Skin of body (tissue), 2 donors: ENCODE results near the gene FBXW5. TPM values are rescaled to one million over a fixed set of nuclear protein-coding genes. Genes with fewer than 3 reads are reported as not detected.

ENCODE experiments used
- DNase-seq: peaks from one replicate; lab custom pipeline; 2025; lab: John Stamatoyannopoulos, UW
- total RNA-seq: library from RNA; depleted of rRNA; stranded (reverse); fragments of >200 nt; gene quantifications from one replicate; pipeline ENCODE4 v1.2.3, GENCODE V29; 2014

FBXW5 gene
- total RNA-seq, 1 donor from 2014 or later: 38.8 TPM

GRCh38 chr9:136910901-136911245, 33.7 kb downstream of the FBXW5 start:
- no peak for DNase-seq

- DNase-seq: no peak
Measured at GRCh38 chr9:136910197-136910900, 34.2 kb downstream of the FBXW5 start.

GRCh38 chr9:136907011-136907914, 37.3 kb downstream of the FBXW5 start:
- no peak for DNase-seq

- DNase-seq: no peak
Measured at GRCh38 chr9:136906266-136906665, 38.3 kb downstream of the FBXW5 start.

GRCh38 chr9:136903041-136903554, 41.4 kb downstream of the FBXW5 start:
- DNase-seq: no peak

- no peak for DNase-seq
Measured at GRCh38 chr9:136902259-136902821, 42.2 kb downstream of the FBXW5 start.

- DNase-seq: no peak
Measured at GRCh38 chr9:136901516-136902258, 42.9 kb downstream of the FBXW5 start.

GRCh38 chr9:136900988-136901515, 43.5 kb downstream of the FBXW5 start:
- DNase-seq: no peak

GRCh38 chr9:136900556-136900955, 44.0 kb downstream of the FBXW5 start:
- no peak for DNase-seq

GRCh38 chr9:136899196-136899595, 45.3 kb downstream of the FBXW5 start:
- DNase-seq: no peak

- no peak for DNase-seq
Measured at GRCh38 chr9:136898483-136899100, 45.9 kb downstream of the FBXW5 start.

GRCh38 chr9:136896027-136896426, 48.5 kb downstream of the FBXW5 start:
- DNase-seq: no peak

GRCh38 chr9:136890661-136891060, 53.9 kb downstream of the FBXW5 start:
- DNase-seq: no peak

Other genes starting within 250 kb of the FBXW5 start
- gene DIPK1B, start 232.2 kb downstream of the FBXW5 start, total RNA-seq: 7.0 TPM
- gene LCN10, start 201.8 kb downstream of the FBXW5 start, total RNA-seq: not detected
- gene LCN6, start 196.2 kb downstream of the FBXW5 start, total RNA-seq: not detected
- 0.20 TPM for gene LCN8, start 186.5 kb downstream of the FBXW5 start, total RNA-seq
- not detected for gene LCN15, start 180.2 kb downstream of the FBXW5 start, total RNA-seq
- gene TMEM141, start 153.4 kb downstream of the FBXW5 start, total RNA-seq: 31.9 TPM
- 0.59 TPM for gene CCDC183, start 148.4 kb downstream of the FBXW5 start, total RNA-seq
- 28.0 TPM for gene RABL6, start 136.8 kb downstream of the FBXW5 start, total RNA-seq
- 0.79 TPM for gene AJM1, start 102.3 kb downstream of the FBXW5 start, total RNA-seq
- 70.4 TPM for gene PHPT1, start 95.3 kb downstream of the FBXW5 start, total RNA-seq
- gene MAMDC4, start 92.4 kb downstream of the FBXW5 start, total RNA-seq: 2.5 TPM
- gene EDF1, start 78.4 kb downstream of the FBXW5 start, total RNA-seq: 165 TPM
- 7.8 TPM for gene TRAF2, start 58.2 kb downstream of the FBXW5 start, total RNA-seq
- gene C8G, start 505 bp upstream of the FBXW5 start, total RNA-seq: not detected
- not detected for gene LCN12, start 7.5 kb upstream of the FBXW5 start, total RNA-seq
- gene PTGDS, start 32.8 kb upstream of the FBXW5 start, total RNA-seq: 15.3 TPM
- gene LCNL1, start 38.3 kb upstream of the FBXW5 start, total RNA-seq: 0.20 TPM
- 13.0 TPM for gene PAXX, start 47.7 kb upstream of the FBXW5 start, total RNA-seq
- gene CLIC3, start 51.8 kb upstream of the FBXW5 start, total RNA-seq: 12.7 TPM
- gene ABCA2, start 83.5 kb upstream of the FBXW5 start, total RNA-seq: 13.6 TPM
- gene FUT7, start 87.3 kb upstream of the FBXW5 start, total RNA-seq: 0.39 TPM
- 15.4 TPM for gene NPDC1, start 101.4 kb upstream of the FBXW5 start, total RNA-seq
- gene ENTPD2, start 109.3 kb upstream of the FBXW5 start, total RNA-seq: 8.0 TPM
- gene SAPCD2, start 125.8 kb upstream of the FBXW5 start, total RNA-seq: 5.8 TPM
- 5.4 TPM for gene UAP1L1, start 132.8 kb upstream of the FBXW5 start, total RNA-seq
- 39.5 TPM for gene MAN1B1, start 142.2 kb upstream of the FBXW5 start, total RNA-seq
- 32.4 TPM for gene DPP7, start 170.0 kb upstream of the FBXW5 start, total RNA-seq
- 0.89 TPM for gene GRIN1, start 194.4 kb upstream of the FBXW5 start, total RNA-seq
- gene LRRC26, start 225.3 kb upstream of the FBXW5 start, total RNA-seq: not detected
- not detected for gene TMEM210, start 227.3 kb upstream of the FBXW5 start, total RNA-seq
- gene ANAPC2, start 243.8 kb upstream of the FBXW5 start, total RNA-seq: 22.0 TPM
- gene SSNA1, start 243.9 kb upstream of the FBXW5 start, total RNA-seq: 24.1 TPM